Measurements from ENCODE around the gene RPS6KL1.

DNA sequence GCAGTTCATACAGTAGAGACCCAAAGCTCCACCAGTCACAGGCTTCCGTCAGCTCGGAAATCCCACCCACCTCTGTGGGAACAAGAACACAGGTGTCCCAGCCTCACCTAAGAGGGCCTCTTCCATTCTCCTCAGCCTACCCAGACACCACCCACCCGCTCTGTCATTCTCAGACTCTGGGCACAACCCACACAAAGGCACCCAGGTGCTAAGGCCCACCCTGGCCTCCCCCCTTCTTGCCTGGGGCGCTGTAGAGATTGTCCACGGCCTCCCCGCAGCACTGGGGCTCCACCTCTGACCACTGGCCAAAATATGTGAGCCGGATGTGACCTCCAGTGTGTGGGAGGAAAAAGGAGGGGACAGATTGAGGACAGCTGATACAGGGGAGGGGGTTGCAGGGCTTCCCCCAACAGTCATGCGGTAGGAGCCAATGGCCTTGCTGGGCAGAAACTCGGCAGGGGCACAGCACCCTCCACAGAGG, 14.2 kb downstream of the RPS6KL1 start:
- TF ChIP-seq, protein P1, sequence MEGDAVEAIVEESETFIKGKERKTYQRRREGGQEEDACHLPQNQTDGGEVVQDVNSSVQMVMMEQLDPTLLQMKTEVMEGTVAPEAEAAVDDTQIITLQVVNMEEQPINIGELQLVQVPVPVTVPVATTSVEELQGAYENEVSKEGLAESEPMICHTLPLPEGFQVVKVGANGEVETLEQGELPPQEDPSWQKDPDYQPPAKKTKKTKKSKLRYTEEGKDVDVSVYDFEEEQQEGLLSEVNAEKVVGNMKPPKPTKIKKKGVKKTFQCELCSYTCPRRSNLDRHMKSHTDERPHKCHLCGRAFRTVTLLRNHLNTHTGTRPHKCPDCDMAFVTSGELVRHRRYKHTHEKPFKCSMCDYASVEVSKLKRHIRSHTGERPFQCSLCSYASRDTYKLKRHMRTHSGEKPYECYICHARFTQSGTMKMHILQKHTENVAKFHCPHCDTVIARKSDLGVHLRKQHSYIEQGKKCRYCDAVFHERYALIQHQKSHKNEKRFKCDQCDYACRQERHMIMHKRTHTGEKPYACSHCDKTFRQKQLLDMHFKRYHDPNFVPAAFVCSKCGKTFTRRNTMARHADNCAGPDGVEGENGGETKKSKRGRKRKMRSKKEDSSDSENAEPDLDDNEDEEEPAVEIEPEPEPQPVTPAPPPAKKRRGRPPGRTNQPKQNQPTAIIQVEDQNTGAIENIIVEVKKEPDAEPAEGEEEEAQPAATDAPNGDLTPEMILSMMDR (IDR thresholded peaks at IDR 0.05) = no peak
- TF ChIP-seq POLR2A (IDR thresholded peaks at IDR 0.05) (no peak), POLR2AphosphoS5 (IDR thresholded peaks at IDR 0.05) (no peak), EP300 (IDR thresholded peaks at IDR 0.05) (no peak)

Measured in suprapubic skin (tissue), 4 donors.